ENCODE measurements around the gene SPIC. TPM values are rescaled to one million over a fixed set of nuclear protein-coding genes. Genes with fewer than 3 reads are reported as not detected.

SPIC gene
- total and polyA plus RNA-seq, 2 donors (not counting 3 experiments of a cell fraction or from before 2014, with no cell fraction given) = not detected

DNA sequence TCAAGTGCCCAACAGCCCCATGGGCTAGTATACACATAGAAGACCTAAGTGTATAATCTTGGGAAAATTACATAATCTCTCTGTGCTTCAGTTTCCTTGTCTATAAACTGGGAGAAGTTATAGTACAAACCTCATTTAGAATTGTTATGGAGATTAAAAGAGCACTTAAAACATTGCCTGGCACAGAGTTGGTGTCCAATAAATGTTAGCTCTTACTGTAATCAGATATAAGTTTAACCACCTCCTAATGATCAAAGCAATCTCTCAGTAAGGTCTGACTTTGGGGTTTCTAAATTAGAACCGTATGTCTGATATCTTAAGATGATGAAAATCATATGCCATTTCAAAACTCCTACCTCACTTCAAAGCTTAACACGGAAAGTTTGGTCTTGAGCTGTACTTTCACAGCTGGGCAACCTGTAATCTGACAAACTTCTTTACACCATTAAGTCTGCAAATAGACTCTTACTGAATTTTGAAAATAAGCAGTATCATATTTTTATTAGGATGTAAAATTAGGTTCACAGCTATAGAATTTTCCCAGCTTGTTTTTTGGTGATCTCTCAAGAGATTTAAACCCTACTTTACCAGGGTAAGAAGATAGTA is 61.0 kb downstream of the SPIC start:
- DNase-seq (ENCODE audit: low read depth, low spot score) (no peak), FAIRE-seq (no peak)
- Histone ChIP-seq H3K4me3 (replicated peaks in 1 of 3; ENCODE audit: insufficient read depth in 1 of 3, low read depth in 1 of 3, low read length in 3 of 3) (no peak overlapping the region), H3K9me3 (replicated peaks; ENCODE audit: control insufficient read depth, insufficient read depth, low read length) (no peaks in the 10 kb centered on the region), H2AFZ (ENCODE audit: low read depth, low read length) (no peak overlapping the region), H3K27me3 (ENCODE audit: control insufficient read depth in 2 of 2, insufficient read depth in 2 of 2, low read length in 2 of 2) (no peaks in the 10 kb centered on the region), H3K9me1 (replicated peaks; ENCODE audit: control insufficient read depth, extremely low read depth, insufficient read depth, low read length) (no peaks in the 10 kb centered on the region), H3K9ac (replicated peaks; ENCODE audit: extremely low read depth, insufficient read depth, low read length) (no peak overlapping the region), H4K20me1 (replicated peaks; ENCODE audit: control insufficient read depth, extremely low read depth, insufficient read depth, low read length) (no peaks in the 10 kb centered on the region), H3K27ac (ENCODE audit: insufficient read depth, low read depth, low read length) (no peak overlapping the region), H3K4me1 (ENCODE audit: control insufficient read depth, extremely low read depth, insufficient read depth, low read length) (no peaks in the 10 kb centered on the region), H3K79me2 (ENCODE audit: control insufficient read depth, insufficient read depth, low read length) (no peaks in the 10 kb centered on the region), H3K36me3 (ENCODE audit: control insufficient read depth in 2 of 2, extremely low read depth in 1 of 2, insufficient read depth in 2 of 2, low read length in 2 of 2) (no peaks in the 10 kb centered on the region), H3K4me2 (ENCODE audit: insufficient read depth, low read length) (no peak overlapping the region)
- no TSS peak for BruUV-seq (replicated peaks)
- intact Hi-C loops (cut with micrococcal nuclease) (no loop called here), dilution Hi-C loops (cut with MboI; ENCODE audit: extremely low pct_ligation_motif_present, low sequenced_read_pairs) (no loop called here)
- TF ChIP-seq MYC (IDR thresholded peaks at IDR 0.05; ENCODE audit: low read depth, low read length) = no peak
- TF ChIP-seq, protein P1, sequence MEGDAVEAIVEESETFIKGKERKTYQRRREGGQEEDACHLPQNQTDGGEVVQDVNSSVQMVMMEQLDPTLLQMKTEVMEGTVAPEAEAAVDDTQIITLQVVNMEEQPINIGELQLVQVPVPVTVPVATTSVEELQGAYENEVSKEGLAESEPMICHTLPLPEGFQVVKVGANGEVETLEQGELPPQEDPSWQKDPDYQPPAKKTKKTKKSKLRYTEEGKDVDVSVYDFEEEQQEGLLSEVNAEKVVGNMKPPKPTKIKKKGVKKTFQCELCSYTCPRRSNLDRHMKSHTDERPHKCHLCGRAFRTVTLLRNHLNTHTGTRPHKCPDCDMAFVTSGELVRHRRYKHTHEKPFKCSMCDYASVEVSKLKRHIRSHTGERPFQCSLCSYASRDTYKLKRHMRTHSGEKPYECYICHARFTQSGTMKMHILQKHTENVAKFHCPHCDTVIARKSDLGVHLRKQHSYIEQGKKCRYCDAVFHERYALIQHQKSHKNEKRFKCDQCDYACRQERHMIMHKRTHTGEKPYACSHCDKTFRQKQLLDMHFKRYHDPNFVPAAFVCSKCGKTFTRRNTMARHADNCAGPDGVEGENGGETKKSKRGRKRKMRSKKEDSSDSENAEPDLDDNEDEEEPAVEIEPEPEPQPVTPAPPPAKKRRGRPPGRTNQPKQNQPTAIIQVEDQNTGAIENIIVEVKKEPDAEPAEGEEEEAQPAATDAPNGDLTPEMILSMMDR (IDR thresholded peaks at IDR 0.05; ENCODE audit: extremely low read depth in 1 of 2, insufficient read depth in 1 of 2, low read depth in 1 of 2, low read length in 2 of 2) = no peak
- TF ChIP-seq FOS (IDR thresholded peaks at IDR 0.05; ENCODE audit: borderline replicate concordance, insufficient read depth, low read length) = no peak
- TF ChIP-seq POLR2A (IDR thresholded peaks at IDR 0.05; ENCODE audit: low read depth, low read length) = no peak
- TF ChIP-seq POLR2AphosphoS5 (IDR thresholded peaks at IDR 0.05; ENCODE audit: insufficient read depth, low read depth, low read length) = no peak
- TF ChIP-seq JUN (IDR thresholded peaks at IDR 0.05; ENCODE audit: borderline replicate concordance, insufficient read depth, insufficient read length, low read depth) = no peak
- TF ChIP-seq EZH2 (IDR thresholded peaks at IDR 0.05; ENCODE audit: borderline replicate concordance, low read depth, low read length, severe bottlenecking) = no peak
- TF ChIP-seq, protein P2, sequence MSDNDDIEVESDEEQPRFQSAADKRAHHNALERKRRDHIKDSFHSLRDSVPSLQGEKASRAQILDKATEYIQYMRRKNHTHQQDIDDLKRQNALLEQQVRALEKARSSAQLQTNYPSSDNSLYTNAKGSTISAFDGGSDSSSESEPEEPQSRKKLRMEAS (IDR thresholded peaks at IDR 0.05; ENCODE audit: insufficient read depth, insufficient read length) = no peak
- ChIA-PET POLR2A (no interaction called here), CTCF (no interaction called here)

Small RNAs within 50 kb of the gene (small RNA-seq; reads per million reads assigned to genes)
- not detected for gene RF00019 (ENCODE audit: insufficient read depth, insufficient read length, low read depth, low replicate concordance)
- gene RNA5SP367 (ENCODE audit: insufficient read depth, insufficient read length, low read depth, low replicate concordance) = not detected
- gene RNU5E-5P (ENCODE audit: insufficient read depth, insufficient read length, low read depth, low replicate concordance) = not detected

Other genes starting within 250 kb of the SPIC start
- 21.5 and 23.1 TPM in 2 replicates for gene UTP20, start 195.2 kb upstream of the SPIC start, total RNA-seq
- 3.4 and 4.6 TPM in 2 replicates for gene UTP20, start 195.2 kb upstream of the SPIC start, polyA plus RNA-seq
- 65.4 and 76.5 TPM in 2 replicates for gene ARL1, start 67.6 kb upstream of the SPIC start, total RNA-seq
- gene ARL1, start 67.6 kb upstream of the SPIC start, polyA plus RNA-seq = 22.9 and 30.4 TPM in 2 replicates
- gene MYBPC1, start 119.6 kb downstream of the SPIC start, total RNA-seq = not detected in 2 replicates
- not detected in 2 replicates for gene MYBPC1, start 119.6 kb downstream of the SPIC start, polyA plus RNA-seq
- gene CHPT1, start 222.3 kb downstream of the SPIC start, total RNA-seq = 19.3 and 25.3 TPM in 2 replicates
- 12.1 and 12.5 TPM in 2 replicates for gene CHPT1, start 222.3 kb downstream of the SPIC start, polyA plus RNA-seq

Data from endothelial cell of umbilical vein (primary cell).